RWPE2 (cell line): ENCODE measurements around the gene SYNGAP1.

Experiments
- ATAC-seq: fragments of 200-7000 bp; cut with Tn5 transposase; 3 replicates; pipeline ENCODE4 v1.9.1; 2021; ENCODE audit warnings: low read depth
- DNase-seq: peaks from one replicate; pipeline ENCODE4 v3.0.0-alpha.2; 2020; ENCODE audit warnings: low spot score
- H3K27ac ChIP-seq: fragments of 450-650 bp; 2 replicates; pipeline ENCODE4 v1.5.1; 2017; ENCODE audit warnings: mild to moderate bottlenecking; ENCODE audit not compliant: poor library complexity, severe bottlenecking
- H3K27me3 ChIP-seq: fragments of 250-450 bp; sonication (Bioruptor Pico); 2 replicates; pipeline ENCODE4 v1.5.1; 2021; ENCODE audit warnings: mild to moderate bottlenecking, moderate library complexity; ENCODE audit not compliant: insufficient read depth, poor library complexity, severe bottlenecking
- H3K36me3 ChIP-seq: fragments of 250-450 bp; sonication (Bioruptor Pico); 2 replicates; pipeline ENCODE4 v1.5.1; 2020; ENCODE audit warnings: low read depth, mild to moderate bottlenecking, moderate library complexity
- H3K4me1 ChIP-seq: fragments of 250-450 bp; sonication (Bioruptor Pico); 2 replicates; pipeline ENCODE4 v1.5.1; 2021; ENCODE audit warnings: mild to moderate bottlenecking, moderate library complexity; ENCODE audit not compliant: insufficient read depth, poor library complexity, severe bottlenecking
- H3K4me3 ChIP-seq: fragments of 250-450 bp; sonication (Bioruptor Pico); 2 replicates; pipeline ENCODE4 v1.5.1; 2021; ENCODE audit warnings: mild to moderate bottlenecking, moderate library complexity; ENCODE audit not compliant: severe bottlenecking
- H3K9me3 ChIP-seq: fragments of 250-450 bp; sonication (Bioruptor Pico); 2 replicates; pipeline ENCODE4 v1.5.1; 2021; ENCODE audit warnings: mild to moderate bottlenecking, moderate library complexity; ENCODE audit not compliant: severe bottlenecking
- CTCF ChIP-seq: fragments of 450-650 bp; IDR thresholded peaks from one replicate; pipeline ENCODE4 v1.5.1; 2017; ENCODE audit warnings: mild to moderate bottlenecking, moderate library complexity; ENCODE audit not compliant: poor library complexity, severe bottlenecking

The SYNGAP1 gene

GRCh38 chr6:33502486-33502885 lies 82.6 kb downstream of the SYNGAP1 start:
- DNase-seq (no peak), ATAC-seq (no peak)
- Histone ChIP-seq H3K27ac (no peak overlapping the region), H3K27me3 (no peaks in the 10 kb centered on the region), H3K4me3 (no peak overlapping the region), H3K36me3 (no peaks in the 10 kb centered on the region), H3K9me3 (peaks cover 3% of the 10 kb centered on the region), H3K4me1 (no peaks in the 10 kb centered on the region)
- TF ChIP-seq CTCF, result no peak

GRCh38 chr6:33504486-33504885 lies 84.6 kb downstream of the SYNGAP1 start:
- H3K4me1 ChIP-seq, result no peaks in the 10 kb centered on the region
- H3K4me3 ChIP-seq, result no peak overlapping the region
- H3K27ac ChIP-seq, result no peak overlapping the region
- DNase-seq (no peak), ATAC-seq (no peak)
- H3K9me3 ChIP-seq, result peaks cover 3% of the 10 kb centered on the region
- no peaks in the 10 kb centered on the region for H3K27me3 ChIP-seq
- H3K36me3 ChIP-seq, result no peaks in the 10 kb centered on the region
- TF ChIP-seq CTCF, result no peak
